ENCODE results near the gene NKX2-1.

GRCh38 chr14:36506732-36507614 lies 13.1 kb downstream of the NKX2-1 start:
- TF ChIP-seq CTCF (IDR thresholded peaks at IDR 0.05; ENCODE audit: extremely low read depth in 1 of 2, insufficient read depth in 1 of 2, low read depth in 1 of 2, low read length in 2 of 2): no peak
- peak; percentile 8 for TF ChIP-seq EZH2 (IDR thresholded peaks at IDR 0.05; ENCODE audit: borderline replicate concordance, low read depth, low read length, severe bottlenecking)
- TF ChIP-seq POLR2AphosphoS5 (IDR thresholded peaks at IDR 0.05; ENCODE audit: insufficient read depth, low read depth, low read length): no peak
